Epithelial cell of proximal tubule (primary cell): ENCODE data around the gene PPIH. TPM values are rescaled to one million over a fixed set of nuclear protein-coding genes. Genes with fewer than 3 reads are reported as not detected.
"Not testable (repeated sequence)": the region's sequence is repeated elsewhere in the genome, so short reads cannot be mapped to it uniquely, and the experiment has no call there.

Experiments
- DNase-seq: peaks from one replicate; pipeline ENCODE4 v3.0.0-alpha.2; 2011; ENCODE audit warnings: low read depth
- H3K4me3 ChIP-seq: 2 replicates; pipeline ENCODE4 v1.5.1; 2011; ENCODE audit warnings: low read depth, mild to moderate bottlenecking, low read length
- CTCF ChIP-seq: conservative IDR thresholded peaks from 2 replicates; pipeline ENCODE4 v1.5.1; 2012; ENCODE audit warnings: low read depth, mild to moderate bottlenecking, low read length
- total RNA-seq: library from RNA; depleted of rRNA; stranded (reverse); fragments of >200 nt; gene quantifications from 2 replicates; pipeline ENCODE4 v1.2.3, GENCODE V29; 2015

PPIH gene
- total RNA-seq, 1 donor from 2014 or later: 76.7 TPM

GRCh38 chr1:42675467-42675866 lies 17.2 kb downstream of the PPIH start:
- DNase-seq: no peak
- H3K4me3 ChIP-seq: no peak overlapping the region
- no peak for TF ChIP-seq CTCF

GRCh38 chr1:42676534-42677087 lies 18.4 kb downstream of the PPIH start:
- TF ChIP-seq CTCF: no peak
- no peak for DNase-seq
- H3K4me3 ChIP-seq: no peak overlapping the region

GRCh38 chr1:42679364-42679983 lies 21.3 kb downstream of the PPIH start:
- H3K4me3 ChIP-seq: no peak overlapping the region
- TF ChIP-seq CTCF: no peak
- peak; percentile 46 for DNase-seq

GRCh38 chr1:42680055-42680454 lies 21.8 kb downstream of the PPIH start:
- no peak for DNase-seq
- no peak for TF ChIP-seq CTCF
- H3K4me3 ChIP-seq: no peak overlapping the region

GRCh38 chr1:42680921-42681683 lies 22.9 kb downstream of the PPIH start:
- TF ChIP-seq CTCF: no peak
- peak overlapping the region; percentile 89 for H3K4me3 ChIP-seq
- DNase-seq: no peak

GRCh38 chr1:42681741-42682483 lies 23.7 kb downstream of the PPIH start, which contains the start of gene YBX1:
TSS of gene YBX1 (plus strand) at chr1:42682418. CDS start at chr1:42682566, 148 bp downstream.
- peak; percentile 94 for DNase-seq
- no peak for TF ChIP-seq CTCF
- H3K4me3 ChIP-seq: peak within 1 kb of the TSS; percentile 89

GRCh38 chr1:42682484-42682738 lies 24.2 kb downstream of the PPIH start:
- H3K4me3 ChIP-seq: peak overlapping the region; percentile 89
- not testable (repeated sequence) for DNase-seq
